ENCODE data around the gene DDX18.

DNA sequence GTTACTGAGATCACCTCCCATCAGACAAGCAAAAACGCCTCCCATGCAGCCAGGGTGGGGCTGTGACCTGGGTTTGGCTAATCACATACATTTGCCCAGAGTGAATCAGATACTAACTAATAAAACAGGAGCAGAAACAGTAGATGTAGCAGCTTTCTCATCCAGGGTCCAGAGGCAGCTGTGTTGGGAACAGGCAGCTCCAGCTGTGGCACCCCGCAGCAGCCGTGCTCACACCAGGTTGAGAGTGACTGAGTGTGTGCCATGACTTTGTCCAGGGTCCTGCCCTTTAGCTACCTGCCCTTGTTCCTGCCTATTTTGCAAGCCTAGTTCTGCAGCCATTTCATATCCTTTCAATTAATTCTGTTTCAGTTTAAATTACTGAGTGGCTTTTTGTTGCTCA, 20.5 kb downstream of the DDX18 start:
- TF ChIP-seq, protein P1, sequence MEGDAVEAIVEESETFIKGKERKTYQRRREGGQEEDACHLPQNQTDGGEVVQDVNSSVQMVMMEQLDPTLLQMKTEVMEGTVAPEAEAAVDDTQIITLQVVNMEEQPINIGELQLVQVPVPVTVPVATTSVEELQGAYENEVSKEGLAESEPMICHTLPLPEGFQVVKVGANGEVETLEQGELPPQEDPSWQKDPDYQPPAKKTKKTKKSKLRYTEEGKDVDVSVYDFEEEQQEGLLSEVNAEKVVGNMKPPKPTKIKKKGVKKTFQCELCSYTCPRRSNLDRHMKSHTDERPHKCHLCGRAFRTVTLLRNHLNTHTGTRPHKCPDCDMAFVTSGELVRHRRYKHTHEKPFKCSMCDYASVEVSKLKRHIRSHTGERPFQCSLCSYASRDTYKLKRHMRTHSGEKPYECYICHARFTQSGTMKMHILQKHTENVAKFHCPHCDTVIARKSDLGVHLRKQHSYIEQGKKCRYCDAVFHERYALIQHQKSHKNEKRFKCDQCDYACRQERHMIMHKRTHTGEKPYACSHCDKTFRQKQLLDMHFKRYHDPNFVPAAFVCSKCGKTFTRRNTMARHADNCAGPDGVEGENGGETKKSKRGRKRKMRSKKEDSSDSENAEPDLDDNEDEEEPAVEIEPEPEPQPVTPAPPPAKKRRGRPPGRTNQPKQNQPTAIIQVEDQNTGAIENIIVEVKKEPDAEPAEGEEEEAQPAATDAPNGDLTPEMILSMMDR (conservative IDR thresholded peaks at IDR 0.05 in 1 of 2, IDR thresholded peaks at IDR 0.05 in 1 of 2; ENCODE audit: extremely low read depth in 1 of 2, insufficient read depth in 1 of 2, low read depth in 1 of 2, low read length in 2 of 2) = no peak
- no peak for TF ChIP-seq EZH2 (IDR thresholded peaks at IDR 0.05; ENCODE audit: borderline replicate concordance, low read length)
